Uterus (tissue), 2 donors: ENCODE data around the gene MAGI2.

Source experiments
- POLR2A ChIP-seq, 2 donors: fragments of 450-650 bp; IDR thresholded peaks; one replicate each; pipeline ENCODE4 v1.6.1; 2016; ENCODE audit warnings: antibody characterized with exemption in 2 of 2, mild to moderate bottlenecking in 1 of 2, moderate library complexity in 1 of 2
- TF ChIP-seq, protein P1 (sequence below), 4 experiments: fragments of 200-600 bp in 2 of 4; fragments of 450-650 bp in 2 of 4; sonication (generic) in 2 of 4; IDR thresholded peaks; one replicate each; pipeline ENCODE4 v1.5.1; 2016 to 2019; ENCODE audit warnings: antibody characterized with exemption in 4 of 4, mild to moderate bottlenecking in 2 of 4, moderate library complexity in 1 of 4

- TF ChIP-seq, protein P1, sequence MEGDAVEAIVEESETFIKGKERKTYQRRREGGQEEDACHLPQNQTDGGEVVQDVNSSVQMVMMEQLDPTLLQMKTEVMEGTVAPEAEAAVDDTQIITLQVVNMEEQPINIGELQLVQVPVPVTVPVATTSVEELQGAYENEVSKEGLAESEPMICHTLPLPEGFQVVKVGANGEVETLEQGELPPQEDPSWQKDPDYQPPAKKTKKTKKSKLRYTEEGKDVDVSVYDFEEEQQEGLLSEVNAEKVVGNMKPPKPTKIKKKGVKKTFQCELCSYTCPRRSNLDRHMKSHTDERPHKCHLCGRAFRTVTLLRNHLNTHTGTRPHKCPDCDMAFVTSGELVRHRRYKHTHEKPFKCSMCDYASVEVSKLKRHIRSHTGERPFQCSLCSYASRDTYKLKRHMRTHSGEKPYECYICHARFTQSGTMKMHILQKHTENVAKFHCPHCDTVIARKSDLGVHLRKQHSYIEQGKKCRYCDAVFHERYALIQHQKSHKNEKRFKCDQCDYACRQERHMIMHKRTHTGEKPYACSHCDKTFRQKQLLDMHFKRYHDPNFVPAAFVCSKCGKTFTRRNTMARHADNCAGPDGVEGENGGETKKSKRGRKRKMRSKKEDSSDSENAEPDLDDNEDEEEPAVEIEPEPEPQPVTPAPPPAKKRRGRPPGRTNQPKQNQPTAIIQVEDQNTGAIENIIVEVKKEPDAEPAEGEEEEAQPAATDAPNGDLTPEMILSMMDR (IDR thresholded peaks at IDR 0.05): no peak
- no peak for TF ChIP-seq POLR2A (IDR thresholded peaks at IDR 0.05)
These were observed 77.0 kb downstream of the MAGI2 start for GRCh38 chr7:79376299-79377025.
